Amygdala (tissue), 56 donors: ENCODE results near the gene LINGO1.
A peak's percentile ranks its signal among the peaks of the same experiment; 100 is the strongest.

Experiments used
- DNase-seq, 56 donors: peaks; one replicate each; lab custom pipeline; 2025; lab: John Stamatoyannopoulos, UW

LINGO1 gene, protein sequence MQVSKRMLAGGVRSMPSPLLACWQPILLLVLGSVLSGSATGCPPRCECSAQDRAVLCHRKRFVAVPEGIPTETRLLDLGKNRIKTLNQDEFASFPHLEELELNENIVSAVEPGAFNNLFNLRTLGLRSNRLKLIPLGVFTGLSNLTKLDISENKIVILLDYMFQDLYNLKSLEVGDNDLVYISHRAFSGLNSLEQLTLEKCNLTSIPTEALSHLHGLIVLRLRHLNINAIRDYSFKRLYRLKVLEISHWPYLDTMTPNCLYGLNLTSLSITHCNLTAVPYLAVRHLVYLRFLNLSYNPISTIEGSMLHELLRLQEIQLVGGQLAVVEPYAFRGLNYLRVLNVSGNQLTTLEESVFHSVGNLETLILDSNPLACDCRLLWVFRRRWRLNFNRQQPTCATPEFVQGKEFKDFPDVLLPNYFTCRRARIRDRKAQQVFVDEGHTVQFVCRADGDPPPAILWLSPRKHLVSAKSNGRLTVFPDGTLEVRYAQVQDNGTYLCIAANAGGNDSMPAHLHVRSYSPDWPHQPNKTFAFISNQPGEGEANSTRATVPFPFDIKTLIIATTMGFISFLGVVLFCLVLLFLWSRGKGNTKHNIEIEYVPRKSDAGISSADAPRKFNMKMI

GRCh38 chr15:77632534-77633133 is at the start of gene LINGO1:
Gene LINGO1, minus strand, starts transcription at chr15:77632912. Its CDS starts 597 bp downstream, at chr15:77632315.
- DNase-seq, result peak in 41 of 56 donors; percentile 17 to 78 (median 52)

GRCh38 chr15:77681362-77681761 is 48.6 kb upstream of the LINGO1 start:
- DNase-seq, result no peak

- DNase-seq, result no peak
Observed at GRCh38 chr15:77676569-77677375, 44.1 kb upstream of the LINGO1 start.

- no peak for DNase-seq
Observed at GRCh38 chr15:77675806-77676415, 43.2 kb upstream of the LINGO1 start.

DNA sequence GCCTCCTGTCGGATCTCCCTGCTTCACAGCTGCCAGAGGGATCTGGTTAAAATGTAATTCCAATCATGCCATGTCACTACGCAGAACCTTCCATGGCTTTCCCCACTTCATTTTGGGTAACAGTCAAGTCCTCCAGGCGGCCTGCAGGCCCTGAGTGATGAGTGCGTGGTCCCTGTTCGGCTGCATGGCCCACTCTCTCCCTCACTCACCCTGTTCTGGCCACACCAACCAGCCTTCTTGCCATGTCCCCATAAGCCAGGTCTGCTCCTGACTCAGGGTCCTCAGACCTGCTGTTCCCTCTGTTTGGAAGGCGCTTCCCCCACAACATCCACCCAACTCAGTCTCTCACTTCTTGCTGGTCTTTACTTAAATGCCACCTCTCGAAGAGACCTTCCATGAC is 41.6 kb upstream of the LINGO1 start:
- no peak for DNase-seq

DNA sequence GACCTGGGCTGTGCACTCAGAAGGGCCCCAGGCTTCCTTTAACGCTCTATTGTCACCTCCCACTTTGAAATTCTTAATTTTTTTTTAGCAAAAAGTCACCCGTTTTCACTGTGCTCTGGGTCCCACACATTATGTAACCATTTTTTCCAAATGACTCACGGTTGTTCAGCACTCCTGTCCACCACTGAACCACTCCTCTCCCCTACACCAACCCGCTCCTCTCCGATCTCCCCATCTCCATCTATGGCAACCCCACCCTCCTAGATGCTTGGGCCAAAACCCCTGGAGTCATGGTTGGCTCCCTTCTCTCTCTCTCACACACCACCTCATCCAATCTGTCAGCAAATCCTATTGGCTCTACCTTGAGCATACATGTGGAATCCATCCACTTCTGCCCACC is 41.2 kb upstream of the LINGO1 start:
- DNase-seq, result peak in 1 of 56 donors; percentile 39

GRCh38 chr15:77672135-77672534 is 39.4 kb upstream of the LINGO1 start:
- DNase-seq, result no peak

DNA sequence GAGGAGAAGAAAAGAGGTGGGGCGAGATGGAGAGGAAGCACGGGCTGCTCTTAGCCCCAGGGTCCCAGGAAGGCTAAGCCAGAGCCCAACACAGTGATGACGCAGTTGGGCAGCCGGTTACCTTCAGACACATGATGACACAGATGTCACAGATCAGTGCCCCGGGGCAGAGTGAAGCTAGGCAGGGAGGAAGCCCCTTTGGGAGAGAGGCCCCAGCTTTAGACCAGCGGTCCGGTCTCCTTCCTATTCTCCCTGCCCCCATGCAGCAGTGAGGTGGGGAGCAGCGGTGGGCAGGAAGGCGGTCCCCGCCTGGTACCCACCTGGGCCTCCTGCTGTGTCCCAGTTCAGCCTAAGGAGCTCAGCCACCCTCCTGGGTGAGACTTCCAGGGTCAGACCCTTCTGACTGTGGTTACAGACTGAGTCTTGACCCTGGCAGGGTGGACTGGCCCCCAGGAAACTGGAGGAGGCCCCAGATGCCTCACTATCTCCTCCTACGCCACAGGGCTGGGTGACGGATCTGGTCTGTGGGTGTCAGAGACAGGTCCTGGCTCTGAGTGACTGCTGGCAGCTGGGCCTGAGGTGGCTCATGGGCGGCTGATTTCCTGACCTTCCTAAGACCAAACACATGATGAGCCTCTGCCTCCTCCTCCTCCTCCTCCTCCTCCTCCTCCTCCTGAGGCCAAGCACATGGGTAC is 38.8 kb upstream of the LINGO1 start:
- no peak for DNase-seq

GRCh38 chr15:77670558-77671361 is 38.0 kb upstream of the LINGO1 start:
- DNase-seq, result no peak

- no peak for DNase-seq
Observed at GRCh38 chr15:77669896-77670295, 37.2 kb upstream of the LINGO1 start.

DNA sequence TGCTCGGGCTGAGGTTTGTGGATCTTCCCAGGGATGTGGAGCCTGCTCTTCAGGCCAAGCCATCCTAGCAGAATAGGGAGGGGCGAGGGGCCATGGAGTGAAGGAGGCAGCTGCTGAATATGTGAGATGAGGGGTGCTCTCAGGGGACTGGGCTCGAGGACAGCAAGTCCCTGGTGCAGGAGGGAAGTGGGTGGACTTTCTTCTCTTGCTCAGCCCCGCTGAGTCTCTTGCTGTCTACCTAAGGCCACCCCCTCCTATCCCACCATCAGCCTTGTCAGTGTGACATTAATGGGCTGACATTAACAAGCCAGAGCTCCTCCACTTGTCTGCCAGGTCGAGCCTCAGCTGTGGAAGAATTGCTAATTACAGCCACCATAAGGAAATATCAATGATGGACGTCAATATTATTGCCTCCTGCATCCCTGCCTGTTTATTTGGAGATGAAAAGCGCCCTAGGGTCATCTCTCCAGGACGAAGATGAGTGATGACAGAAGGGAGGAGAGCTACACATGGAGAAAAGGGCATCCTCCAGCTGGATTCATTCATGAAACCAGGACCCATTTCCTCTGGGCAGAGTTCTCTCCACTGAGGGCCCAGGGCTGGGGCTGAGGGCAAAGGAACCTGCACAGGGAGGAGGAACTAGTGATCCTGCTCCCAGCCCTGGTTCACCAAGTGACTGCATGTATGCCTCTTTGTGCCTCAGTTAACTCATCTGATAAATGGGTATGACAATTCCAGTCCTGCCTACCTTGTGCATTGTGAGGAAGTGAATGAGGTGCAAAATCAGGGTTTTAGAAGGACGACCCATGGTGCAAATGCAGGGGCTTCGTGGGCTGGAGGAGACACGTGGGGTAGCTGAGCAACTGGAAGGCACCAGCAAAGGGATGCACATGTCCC is 34.9 kb upstream of the LINGO1 start:
- DNase-seq, result no peak

DNA sequence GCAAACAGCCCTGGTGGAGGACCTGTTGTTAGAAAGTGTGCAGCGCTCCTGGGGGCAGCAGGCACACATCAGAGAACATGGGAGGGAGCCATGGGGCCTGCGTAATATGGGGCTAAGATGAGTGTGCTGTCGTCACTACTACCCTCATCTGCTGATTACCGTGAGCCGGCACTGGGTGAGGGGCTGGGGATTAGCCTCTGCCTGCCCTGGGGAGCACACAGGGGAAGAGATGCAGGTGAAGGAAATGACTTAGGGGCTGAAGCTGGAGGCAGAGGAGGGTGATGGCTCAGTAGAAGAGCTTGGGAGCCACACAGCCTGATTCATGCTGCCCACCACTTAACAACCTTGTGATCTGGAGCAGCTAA is 33.6 kb upstream of the LINGO1 start:
- DNase-seq, result no peak

GRCh38 chr15:77665530-77666295 is 33.0 kb upstream of the LINGO1 start:
- no peak for DNase-seq

- DNase-seq, result no peak
Observed at GRCh38 chr15:77664428-77664827, 31.7 kb upstream of the LINGO1 start.

DNA sequence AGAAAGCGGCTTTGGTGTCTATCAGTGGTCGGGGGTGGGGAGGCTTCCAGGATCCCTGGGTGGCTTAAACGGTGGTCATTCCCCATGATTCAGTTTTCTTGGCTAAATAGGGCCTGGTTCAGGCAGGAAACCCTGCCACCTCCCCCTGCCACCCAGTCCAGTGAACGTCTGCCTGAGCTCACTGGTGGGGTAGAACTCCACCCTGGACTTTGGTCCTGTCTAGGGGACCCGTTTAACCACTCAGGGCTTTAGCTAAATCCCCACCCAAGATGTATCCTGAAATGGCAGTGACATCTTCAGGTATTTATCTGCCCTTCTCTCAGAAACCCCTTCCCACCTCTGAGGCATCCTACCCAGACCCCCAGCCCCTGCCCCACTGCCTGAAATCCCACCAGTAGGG is 30.5 kb upstream of the LINGO1 start:
- no peak for DNase-seq

DNA sequence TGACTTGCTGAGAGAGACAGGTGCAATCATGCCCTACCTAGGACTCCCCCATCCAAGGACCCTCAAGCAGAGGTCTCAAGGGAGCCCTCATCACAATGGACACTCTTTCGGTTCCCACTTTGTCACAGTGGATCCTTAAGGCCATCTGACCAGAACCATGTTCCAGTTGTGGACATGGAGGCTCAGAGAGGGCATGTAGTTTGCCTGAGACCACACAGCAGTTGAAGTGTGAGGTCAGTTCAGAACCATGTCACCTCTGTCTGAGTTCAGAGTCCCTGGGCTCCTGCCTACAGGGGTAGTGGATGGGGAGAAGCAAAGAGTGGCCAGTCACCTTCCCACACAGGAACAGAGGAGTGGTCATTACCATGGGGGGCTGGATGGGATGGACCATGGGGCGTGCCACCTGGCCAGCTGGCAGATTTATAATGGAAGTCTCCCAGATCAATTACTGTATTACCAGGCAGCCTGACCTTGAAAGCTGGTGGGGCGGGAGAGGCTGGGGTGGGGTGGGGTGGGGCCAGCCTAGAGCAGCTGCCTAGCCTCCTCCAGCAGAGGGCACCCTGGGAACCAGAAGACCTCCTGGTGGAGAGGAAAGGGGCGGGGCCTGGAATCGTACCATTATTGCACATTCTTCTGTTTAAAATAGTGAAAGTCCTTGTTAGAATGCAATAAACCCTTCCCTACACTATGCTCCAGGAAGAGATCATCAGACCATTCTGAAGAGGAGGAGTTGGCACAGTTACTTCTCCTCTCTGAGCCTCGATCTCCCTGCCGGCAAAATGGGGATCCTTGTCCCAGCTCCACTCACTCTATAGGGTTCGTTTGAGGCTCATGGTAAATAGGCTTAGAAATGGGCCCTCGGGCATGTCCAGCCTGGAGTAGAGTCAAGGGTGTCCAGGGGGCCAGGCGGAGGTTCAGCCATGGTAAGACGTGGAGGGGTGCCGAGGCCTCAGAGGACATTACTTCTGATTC is 26.9 kb upstream of the LINGO1 start:
- DNase-seq, result peak in 25 of 56 donors; percentile 11 to 65 (median 25)
